ENCODE results near the gene DENND4A.

- TF ChIP-seq ZBTB1 (tag by site-specific recombination; IDR thresholded peaks at IDR 0.05) = no peak
- TF ChIP-seq ZNF121 (tag by site-specific recombination; IDR thresholded peaks at IDR 0.05) = no peak
- TF ChIP-seq ZNF510 (tag by site-specific recombination; IDR thresholded peaks at IDR 0.05; ENCODE audit: insufficient replicate concordance) = no peak
- TF ChIP-seq YY1 (tag by site-specific recombination; IDR thresholded peaks at IDR 0.05) = no peak
Observed at GRCh38 chr15:65644282-65644681, 147.8 kb downstream of the DENND4A start.

Measured in HEK293 (cell line).